H54 (cell line): Measurements from ENCODE around the gene PHLDA3.

ENCODE experiments used
- DNase-seq: peaks from one replicate; pipeline ENCODE4 v3.0.0; 2011; ENCODE audit warnings: low spot score, mixed read lengths; ENCODE audit not compliant: insufficient read length
- FAIRE-seq: peaks from 3 replicates; lab custom pipeline; 2011; peaks lifted over from hg19 to GRCh38; lab: Jason Lieb, UNC
- POLR2A ChIP-seq: IDR thresholded peaks from 2 replicates; pipeline ENCODE4 v1.6.1; 2011; ENCODE audit warnings: low read depth, mild to moderate bottlenecking, low read length

PHLDA3 gene

GRCh38 chr1:201508809-201509208 lies 39.8 kb upstream of the PHLDA3 start:
- DNase-seq (no peak), FAIRE-seq (no peak)
- TF ChIP-seq POLR2A: no peak

- no peak for DNase-seq
- no peak for TF ChIP-seq POLR2A
- FAIRE-seq: no peak
Observed at GRCh38 chr1:201507360-201507675, 38.3 kb upstream of the PHLDA3 start.

- DNase-seq (peak; percentile 93), FAIRE-seq (no peak)
- peak; percentile 91 for TF ChIP-seq POLR2A
Observed at GRCh38 chr1:201506557-201507359, 37.8 kb upstream of the PHLDA3 start, which contains the start of gene CSRP1. CSRP1 (minus strand) TSS chr1:201507123; CDS start chr1:201496303, 10,820 bp downstream.

GRCh38 chr1:201506092-201506491 lies 37.1 kb upstream of the PHLDA3 start:
- DNase-seq: no peak

GRCh38 chr1:201505503-201505890 lies 36.5 kb upstream of the PHLDA3 start:
- FAIRE-seq: no peak
- DNase-seq: peak; percentile 51
- TF ChIP-seq POLR2A: peak; percentile 35; the same call in 1 of the 2 replicates

More at GRCh38 chr1:201506092-201506491, 37.1 kb upstream of the PHLDA3 start:
- no peak for TF ChIP-seq POLR2A
- FAIRE-seq: no peak

- no peak for TF ChIP-seq POLR2A
- DNase-seq (no peak), FAIRE-seq (no peak)
Observed at GRCh38 chr1:201504799-201505502, 36.0 kb upstream of the PHLDA3 start.

- TF ChIP-seq POLR2A: no peak
- DNase-seq (no peak), FAIRE-seq (no peak)
Observed at GRCh38 chr1:201504179-201504631, 35.2 kb upstream of the PHLDA3 start.

GRCh38 chr1:201503397-201504176 lies 34.6 kb upstream of the PHLDA3 start:
- FAIRE-seq: no peak
- DNase-seq: peak; percentile 63
- no peak for TF ChIP-seq POLR2A

- no peak for TF ChIP-seq POLR2A
- FAIRE-seq: no peak
- no peak for DNase-seq
Observed at GRCh38 chr1:201502511-201502857, 33.5 kb upstream of the PHLDA3 start.

GRCh38 chr1:201501812-201502510 lies 33.0 kb upstream of the PHLDA3 start:
- no peak for FAIRE-seq
- TF ChIP-seq POLR2A: no peak
- DNase-seq: no peak

- TF ChIP-seq POLR2A: no peak
- DNase-seq (no peak), FAIRE-seq (no peak)
Observed at GRCh38 chr1:201501144-201501543, 32.2 kb upstream of the PHLDA3 start.

- no peak for FAIRE-seq
- TF ChIP-seq POLR2A: no peak
- no peak for DNase-seq
Observed at GRCh38 chr1:201500670-201501120, 31.7 kb upstream of the PHLDA3 start.
